Transverse colon (tissue), 3 donors: ENCODE results near the gene PSMC2.

Experiments
- EP300 ChIP-seq: sonication (generic); formaldehyde crosslinking; IDR thresholded peaks from one replicate; pipeline ENCODE4 v1.6.1; 2017; ENCODE audit warnings: antibody characterized with exemption, low read depth
- TF ChIP-seq, protein P1 (sequence below), 5 experiments: fragments of 200-600 bp in 3 of 5; fragments of 450-650 bp in 2 of 5; sonication (generic) in 3 of 5; IDR thresholded peaks; 1 replicate in 2 of 5; 2 replicates in 3 of 5; pipeline ENCODE4 v1.5.1; 2016 to 2017; ENCODE audit warnings: antibody characterized with exemption in 5 of 5, inconsistent platforms in 3 of 5, mild to moderate bottlenecking in 2 of 5, moderate library complexity in 1 of 5

GRCh38 chr7:103369432-103369831 lies 22.0 kb downstream of the PSMC2 start:
- no peak for TF ChIP-seq EP300
- TF ChIP-seq, protein P1, sequence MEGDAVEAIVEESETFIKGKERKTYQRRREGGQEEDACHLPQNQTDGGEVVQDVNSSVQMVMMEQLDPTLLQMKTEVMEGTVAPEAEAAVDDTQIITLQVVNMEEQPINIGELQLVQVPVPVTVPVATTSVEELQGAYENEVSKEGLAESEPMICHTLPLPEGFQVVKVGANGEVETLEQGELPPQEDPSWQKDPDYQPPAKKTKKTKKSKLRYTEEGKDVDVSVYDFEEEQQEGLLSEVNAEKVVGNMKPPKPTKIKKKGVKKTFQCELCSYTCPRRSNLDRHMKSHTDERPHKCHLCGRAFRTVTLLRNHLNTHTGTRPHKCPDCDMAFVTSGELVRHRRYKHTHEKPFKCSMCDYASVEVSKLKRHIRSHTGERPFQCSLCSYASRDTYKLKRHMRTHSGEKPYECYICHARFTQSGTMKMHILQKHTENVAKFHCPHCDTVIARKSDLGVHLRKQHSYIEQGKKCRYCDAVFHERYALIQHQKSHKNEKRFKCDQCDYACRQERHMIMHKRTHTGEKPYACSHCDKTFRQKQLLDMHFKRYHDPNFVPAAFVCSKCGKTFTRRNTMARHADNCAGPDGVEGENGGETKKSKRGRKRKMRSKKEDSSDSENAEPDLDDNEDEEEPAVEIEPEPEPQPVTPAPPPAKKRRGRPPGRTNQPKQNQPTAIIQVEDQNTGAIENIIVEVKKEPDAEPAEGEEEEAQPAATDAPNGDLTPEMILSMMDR (IDR thresholded peaks at IDR 0.05): no peak
